Head of caudate nucleus (tissue), 42 donors: ENCODE results near the gene UTF1.

Experiments used
- DNase-seq, 42 donors: peaks; one replicate each; pipeline versions ENCODE4 v3.0.0 to v3.0.0-alpha.2; 2020 to 2021; ENCODE audit warnings: mixed read lengths in 7 of 42
- intact Hi-C: fragments of 100-400 bp; cut with DNase I; formaldehyde crosslinking; loops from one replicate; pipeline ENCODE4 v1.15.0; 2022

The UTF1 gene

DNA sequence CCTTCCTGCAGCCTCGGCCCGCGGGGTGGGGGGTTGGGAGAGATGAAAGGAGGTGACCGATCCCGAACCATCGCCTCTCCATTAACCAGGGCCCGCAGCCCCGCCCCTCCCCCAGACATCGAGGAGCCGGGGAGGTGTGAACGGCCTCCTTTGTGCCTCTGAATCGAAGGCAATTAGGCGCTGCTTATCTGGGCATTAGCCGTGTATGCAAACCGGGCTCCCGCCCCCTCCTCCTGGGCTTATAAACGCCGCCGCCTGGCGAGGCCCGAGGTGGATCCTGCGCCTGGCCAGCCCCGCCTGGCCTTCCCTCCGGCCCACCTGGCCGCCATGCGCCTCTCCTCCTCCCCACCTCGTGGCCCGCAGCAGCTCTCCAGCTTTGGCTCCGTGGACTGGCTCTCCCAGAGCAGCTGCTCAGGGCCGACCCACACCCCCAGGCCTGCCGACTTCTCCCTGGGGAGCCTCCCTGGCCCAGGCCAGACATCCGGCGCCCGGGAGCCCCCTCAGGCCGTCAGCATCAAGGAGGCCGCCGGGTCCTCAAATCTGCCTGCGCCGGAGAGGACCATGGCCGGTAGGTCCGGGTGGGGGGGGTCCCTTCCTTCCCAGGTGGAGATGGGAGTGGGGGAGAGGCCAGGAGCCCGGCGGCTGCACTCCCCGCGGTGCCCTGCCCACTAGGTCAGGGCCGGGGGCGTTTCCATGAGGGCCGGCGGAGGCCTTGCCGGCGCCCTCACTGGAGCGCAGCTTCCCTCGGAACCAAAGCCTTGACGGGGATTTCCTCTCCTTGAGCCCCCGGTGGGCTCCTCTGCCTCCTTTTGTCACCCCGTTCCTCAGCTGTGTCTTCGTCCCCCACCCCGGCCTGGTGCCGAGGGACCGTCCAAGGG, 7.8 kb downstream of the UTF1 start, which contains the start of gene VENTX:
Gene VENTX, plus strand, starts transcription at position 268 of the 878 bp plus-strand sequence. Its CDS starts 60 bp downstream, at position 328.
- DNase-seq = no peak
- intact Hi-C loops = no loop called here

DNA sequence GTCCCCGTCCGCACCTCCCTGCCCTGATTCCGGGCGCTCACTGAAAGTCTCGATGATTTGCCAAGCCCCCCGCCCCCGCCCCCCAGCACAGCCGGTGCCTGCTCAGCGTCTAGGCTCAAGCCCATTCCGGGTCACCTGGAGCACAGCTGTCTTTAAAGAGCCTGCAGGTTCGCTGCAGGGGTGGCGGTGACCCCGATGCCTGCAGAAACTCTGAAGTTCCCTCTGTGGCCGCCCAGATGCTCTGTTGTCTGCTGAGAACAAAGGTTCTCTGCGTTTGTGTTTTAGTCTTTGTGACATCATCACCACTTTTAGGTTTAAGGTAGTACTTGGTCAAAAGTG, 8.4 kb downstream of the UTF1 start:
- DNase-seq = no peak
- intact Hi-C loops = no loop called here

DNA sequence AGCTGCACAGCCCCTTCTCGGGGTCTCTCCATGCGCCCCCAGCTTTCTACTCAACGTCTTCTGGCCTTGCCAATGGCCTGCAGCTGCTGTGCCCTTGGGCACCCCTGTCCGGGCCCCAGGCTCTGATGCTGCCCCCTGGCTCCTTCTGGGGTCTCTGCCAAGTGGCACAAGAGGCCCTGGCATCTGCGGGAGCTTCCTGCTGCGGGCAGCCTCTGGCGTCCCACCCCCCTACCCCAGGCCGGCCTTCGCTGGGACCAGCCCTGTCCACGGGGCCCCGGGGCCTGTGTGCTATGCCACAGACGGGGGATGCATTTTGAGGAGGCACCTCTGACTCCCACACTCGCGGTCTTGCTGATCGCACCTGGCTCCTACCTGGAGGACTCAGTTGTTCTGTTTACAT, 10.0 kb downstream of the UTF1 start:
- intact Hi-C loops = no loop called here
- DNase-seq = no peak

DNA sequence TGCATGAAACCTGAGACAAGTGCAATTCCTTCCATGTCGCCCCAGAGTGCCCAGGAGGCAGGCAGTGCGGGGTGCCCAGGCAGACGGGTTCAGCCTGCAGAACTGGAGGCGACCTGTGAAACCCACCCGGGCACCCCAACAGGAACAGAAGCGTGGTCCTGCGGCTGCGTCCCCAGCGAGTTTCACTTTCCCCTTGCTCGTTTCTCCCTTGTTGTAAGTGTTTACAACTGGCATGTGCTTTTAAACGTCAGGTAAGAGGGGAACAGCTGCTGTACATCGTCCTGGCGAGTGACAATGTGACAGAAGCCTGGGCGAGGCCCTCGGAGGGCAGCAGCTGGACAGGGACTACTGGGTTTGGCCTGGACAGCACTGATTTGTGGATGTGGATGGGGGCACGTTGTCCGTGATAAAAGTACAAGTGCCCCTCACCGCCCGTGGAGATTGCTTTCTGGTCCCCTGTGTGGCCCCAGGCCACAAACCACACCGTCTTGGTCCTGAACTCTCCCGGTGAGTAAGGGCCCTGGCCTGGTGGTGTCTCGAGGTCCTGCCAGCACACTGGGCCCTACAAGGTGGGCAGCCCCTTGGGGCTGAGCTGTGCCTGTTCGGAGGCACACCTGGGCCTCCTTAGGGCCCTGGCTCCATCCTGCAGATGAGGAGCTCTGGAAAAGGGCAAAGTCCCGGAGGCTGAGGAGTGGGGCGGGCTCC, 11.6 kb downstream of the UTF1 start:
- intact Hi-C loops = no loop called here
- no peak for DNase-seq

DNA sequence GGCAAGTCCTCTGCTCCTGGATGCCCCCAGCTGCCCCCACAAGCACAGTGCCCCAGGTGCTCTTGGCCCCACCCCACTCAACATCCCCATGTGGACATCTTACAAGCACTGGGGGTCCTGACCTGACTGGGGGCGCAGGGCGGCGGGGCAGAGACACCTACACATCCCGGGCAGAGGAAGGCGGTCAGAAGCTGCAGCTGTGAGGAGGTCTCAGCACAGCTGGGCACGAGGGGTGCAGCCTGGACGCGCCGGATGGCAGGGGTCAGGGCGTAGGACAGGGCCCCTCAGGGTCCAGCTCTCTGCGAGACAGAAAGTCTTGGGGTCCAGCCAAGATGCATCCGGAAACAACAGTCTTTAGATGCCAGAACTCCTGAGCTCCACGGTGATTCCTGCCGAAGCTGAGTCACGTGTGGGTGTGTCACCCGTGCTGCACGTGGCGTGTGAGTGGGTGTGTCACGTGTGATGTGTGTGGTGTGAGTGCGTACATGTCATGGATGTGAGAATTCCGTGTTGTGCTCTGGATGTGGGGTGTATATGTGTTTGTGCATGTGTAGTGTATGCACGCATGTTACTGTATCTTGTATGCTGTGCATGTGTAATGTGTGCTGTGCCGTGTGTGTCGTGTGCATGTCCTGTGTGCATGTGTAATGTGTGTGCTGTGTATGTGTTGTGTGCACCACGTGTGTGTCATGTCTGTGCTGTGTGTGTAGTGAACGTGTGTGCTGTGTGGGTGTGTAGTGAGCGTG, 12.8 kb downstream of the UTF1 start:
- intact Hi-C loops = no loop called here
- DNase-seq = peak in 13 of 42 donors; percentile 32 to 66 (median 61)

DNA sequence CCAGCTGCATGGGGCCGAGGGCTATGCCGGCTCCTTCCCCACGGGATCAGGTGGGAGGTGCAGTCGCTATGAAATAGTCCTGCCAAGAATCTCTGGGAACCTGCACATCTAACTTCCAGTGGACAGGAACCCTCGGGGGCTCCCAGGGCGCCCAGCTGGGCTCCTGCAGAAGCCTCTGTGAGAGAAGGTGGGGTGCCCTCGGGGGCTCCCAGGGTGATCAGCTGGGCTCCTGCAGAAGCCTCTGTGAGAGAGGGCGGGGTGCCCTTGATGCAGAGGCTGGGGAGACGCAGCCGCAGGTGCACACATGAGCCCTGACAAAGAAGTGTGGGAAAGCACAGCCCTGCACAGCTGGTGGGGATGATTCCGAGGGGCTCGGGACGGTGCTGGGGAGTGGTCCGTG, 13.6 kb downstream of the UTF1 start:
- intact Hi-C loops = no loop called here
- DNase-seq = no peak

DNA sequence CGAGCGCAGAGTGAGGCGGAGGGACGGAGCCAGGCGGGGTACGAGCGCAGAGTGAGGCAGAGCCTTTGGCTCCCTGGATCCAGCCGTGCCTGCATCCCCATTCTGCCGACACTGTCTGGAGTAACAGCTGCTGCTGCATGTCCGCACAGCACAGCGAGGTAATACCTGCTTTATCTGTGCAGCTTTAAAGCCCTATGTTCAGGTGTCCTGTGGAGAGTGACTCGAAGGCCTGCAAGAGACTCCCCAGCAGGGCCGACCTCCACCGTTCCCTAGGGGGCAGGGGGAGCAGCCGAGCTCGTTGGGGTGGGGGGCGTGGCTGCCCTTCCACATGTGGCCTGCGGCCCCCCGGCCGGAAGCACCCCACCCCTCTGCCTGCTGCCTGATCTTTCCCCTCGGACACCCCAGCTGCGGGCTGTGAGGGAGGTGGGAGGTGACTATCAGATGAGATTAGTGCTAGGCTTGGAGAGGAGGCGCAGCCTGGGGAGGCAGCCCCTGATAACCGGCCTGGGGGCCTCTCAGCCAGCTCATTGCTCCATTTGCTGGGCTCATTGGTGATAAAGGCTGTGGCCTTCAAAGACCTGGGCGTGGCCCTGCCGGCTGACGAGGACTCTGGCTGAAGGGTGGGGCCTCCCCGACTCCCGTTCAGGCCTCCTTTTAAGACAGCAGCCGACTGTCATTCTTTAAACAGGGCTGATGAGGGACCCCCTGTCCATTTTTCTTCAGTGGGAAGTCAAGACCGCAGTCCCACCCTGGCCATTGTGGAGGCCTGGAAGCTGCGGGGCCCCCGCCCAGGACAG, 15.6 kb downstream of the UTF1 start:
- intact Hi-C loops = no loop called here

DNA sequence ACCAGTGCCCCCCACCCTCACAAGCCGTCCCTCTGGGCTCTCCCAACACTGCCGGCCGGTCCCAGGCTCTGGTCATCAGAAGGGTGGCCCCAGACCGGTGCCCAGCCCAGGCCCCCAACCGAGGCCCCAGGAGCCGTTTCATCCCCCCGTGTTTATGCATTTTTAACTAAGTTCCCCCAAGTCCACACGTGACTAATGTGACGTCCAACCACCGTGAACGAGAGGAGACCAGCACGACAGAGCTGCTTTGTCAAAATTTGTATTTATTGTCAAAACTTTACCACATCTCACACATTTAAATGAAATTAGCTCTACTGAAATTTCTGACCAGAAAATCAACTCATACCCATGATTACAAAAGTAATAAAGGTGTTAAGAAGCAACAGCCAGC, 16.2 kb downstream of the UTF1 start:
- intact Hi-C loops = no loop called here
- no peak for DNase-seq

More for the DNA sequence above, 15.6 kb downstream of the UTF1 start:
- DNase-seq = no peak

DNA sequence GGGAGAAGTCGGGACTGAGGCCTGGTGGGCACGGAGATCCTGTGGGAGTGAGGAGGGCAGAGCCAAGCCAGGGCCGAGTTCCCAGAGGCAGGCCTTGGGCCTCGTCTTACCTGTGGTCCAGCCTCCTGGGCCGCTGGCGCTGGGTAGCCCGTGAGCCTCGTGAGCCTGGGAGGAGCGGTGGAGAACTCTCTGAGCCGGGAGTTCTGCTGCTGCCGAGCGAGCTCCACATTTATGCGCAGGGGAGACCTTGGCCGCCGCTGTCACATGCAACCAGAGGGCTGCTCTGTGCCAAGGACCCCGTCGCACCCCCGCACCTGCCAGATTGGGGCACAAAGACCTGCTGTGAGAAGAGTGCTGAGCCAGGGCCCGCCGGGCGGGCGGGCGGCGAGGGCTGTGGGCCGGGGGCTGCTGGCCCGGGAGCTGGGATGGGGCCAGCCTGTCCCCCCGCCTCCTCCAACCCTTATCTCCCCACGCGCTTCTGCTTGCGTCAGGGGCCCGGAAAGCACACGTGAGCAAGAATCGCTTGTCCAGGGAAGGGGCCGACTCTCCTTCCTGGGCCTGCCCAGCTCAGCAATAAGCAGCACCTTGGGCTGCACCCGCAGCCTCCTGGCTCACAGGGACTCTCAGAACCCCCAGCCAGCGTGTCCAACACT, 17.8 kb downstream of the UTF1 start:
- intact Hi-C loops = no loop called here
- DNase-seq = no peak

DNA sequence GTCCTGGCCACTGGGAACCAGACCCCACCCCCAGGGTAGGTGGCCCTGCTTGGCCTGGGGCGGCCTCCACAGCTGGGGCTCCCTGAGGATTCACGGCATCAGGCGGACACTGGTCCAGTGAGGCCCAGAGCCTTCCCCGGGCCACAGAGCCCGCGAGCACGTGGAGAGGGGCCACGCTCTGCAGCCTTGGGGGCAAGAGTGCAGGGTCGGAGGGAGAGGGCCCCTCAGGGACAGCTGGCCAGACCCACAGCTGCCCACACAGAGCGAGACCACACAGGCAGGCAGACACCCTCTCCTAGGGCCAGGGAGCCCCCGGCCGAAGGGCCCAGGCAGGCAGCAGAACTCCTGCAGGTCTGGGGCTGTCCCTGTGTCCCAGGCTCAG, 18.3 kb downstream of the UTF1 start:
- DNase-seq = no peak
- intact Hi-C loops = no loop called here

DNA sequence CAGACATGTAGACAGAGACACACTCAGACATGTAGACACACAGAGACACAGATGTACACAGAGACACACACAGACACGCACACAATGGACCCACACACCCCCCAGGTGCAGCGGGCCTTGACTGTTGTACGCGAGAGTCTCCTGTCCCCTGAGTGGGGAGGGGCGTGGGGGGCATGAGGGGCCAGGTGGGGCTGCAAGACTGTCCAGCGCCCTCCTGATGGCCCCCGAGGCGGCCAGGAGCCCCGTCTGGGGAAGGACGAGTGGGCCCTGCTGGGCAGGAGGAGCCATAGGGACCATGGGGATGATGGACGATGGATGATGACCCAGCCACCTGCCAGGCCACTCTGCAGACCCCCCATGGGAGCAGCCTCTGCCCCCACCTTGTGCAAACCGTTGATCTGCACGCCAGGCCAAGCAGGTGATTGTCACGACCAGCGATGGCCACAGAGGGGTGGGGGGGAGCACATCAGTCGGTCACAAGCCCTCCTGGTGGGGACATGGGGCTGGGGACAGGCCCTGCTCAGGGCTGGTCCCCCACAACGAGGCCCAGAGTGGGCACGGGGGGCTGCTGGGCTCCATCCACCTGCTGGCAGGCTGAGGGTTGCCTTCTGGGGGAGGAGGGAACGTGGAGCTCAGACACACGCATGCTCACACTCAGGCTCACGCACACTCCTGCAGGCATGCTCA, 19.2 kb downstream of the UTF1 start:
- intact Hi-C loops = no loop called here

DNA sequence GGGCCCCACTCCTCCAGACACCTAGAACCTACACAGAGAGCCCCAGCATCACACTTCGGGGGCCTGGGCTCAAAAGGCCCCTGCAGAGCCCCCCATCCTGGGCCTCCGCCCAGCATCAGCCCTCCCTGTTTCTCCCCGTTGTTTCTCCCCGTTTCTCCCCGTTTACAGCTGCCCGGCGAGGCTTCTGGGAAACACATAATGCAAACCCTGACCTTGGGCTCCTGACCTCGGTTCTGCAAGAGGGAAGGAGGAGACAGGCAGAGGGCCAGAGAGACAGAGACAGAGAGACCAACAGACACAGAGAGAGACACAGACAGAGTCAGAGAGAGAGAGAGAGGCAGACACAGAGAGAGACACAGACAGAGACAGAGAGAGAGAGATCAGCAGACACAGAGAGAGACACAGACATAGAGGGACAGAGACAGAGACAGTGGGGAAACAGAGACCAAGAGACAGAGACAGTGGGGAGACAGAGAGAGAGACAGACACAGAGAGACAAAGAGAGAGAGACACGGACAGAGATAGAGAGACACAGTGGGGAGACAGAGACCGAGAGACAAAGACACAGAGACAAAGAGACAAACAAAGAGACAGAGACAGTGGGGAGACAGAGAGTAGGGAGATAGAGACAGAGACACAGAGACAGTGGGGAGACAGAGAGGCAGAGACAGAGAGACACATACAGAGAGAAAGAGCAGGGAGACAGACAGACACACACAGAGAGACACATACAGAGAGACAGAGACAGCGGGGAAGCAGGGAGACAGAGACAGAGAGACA, 20.1 kb downstream of the UTF1 start:
- no peak for DNase-seq
- intact Hi-C loops = no loop called here

More for the DNA sequence above, 19.2 kb downstream of the UTF1 start:
- DNase-seq = no peak

DNA sequence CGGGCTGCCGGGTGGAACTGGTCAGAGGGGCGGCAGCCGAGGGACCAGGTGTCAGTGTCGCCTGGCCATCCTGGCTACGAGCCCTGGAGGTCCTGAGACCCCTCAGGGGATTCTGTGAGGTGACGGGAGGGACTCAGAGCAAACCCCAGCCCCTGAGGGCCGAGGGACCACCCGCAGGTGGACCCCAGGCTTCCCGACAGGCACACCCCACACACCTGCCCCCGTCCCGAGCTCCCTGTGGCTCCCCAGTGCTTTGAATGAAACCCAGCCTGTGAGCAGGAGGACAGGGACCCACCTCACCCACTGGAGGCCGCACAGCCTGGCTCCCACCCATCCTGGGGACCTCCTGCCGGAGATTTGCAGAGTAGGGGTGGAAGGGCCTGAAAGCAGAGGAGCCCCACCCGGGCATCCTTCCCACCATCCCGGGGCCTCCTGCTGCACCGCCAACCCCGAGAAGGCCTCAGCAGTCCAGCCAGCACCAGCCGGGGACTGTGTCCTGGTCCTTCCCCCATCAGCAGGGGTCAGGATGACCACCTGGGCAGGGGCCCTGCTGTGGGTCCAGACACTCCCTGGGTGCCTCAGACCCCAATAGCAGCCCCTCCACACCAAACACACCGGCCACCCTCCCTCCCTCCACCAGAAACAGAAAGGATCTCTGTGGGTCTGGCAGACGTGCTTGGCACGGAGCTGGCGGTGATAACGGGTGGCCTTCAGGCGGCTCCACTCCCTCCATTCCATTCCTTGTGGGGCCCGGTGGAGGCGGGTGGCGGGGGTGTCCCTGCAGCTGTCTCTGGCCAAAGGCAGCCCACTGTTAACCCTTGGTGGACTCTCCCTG, 21.6 kb downstream of the UTF1 start:
- intact Hi-C loops = no loop called here
- no peak for DNase-seq

DNA sequence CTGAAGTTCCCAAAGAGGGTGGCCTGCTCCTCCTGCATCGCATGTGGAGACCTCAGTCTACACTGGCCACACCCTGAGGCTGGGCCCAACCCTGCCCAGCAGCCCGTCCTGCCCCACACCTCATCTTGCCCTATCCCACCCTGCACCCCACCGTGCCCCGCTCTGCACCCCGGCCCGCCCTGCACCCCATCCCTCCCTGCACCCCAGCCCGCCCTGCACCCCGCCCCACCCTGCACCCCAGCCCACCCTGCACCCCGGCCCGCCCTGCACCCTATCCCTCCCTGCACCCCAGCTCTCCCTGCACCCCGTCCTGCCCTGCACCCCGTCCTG, 22.2 kb downstream of the UTF1 start:
- DNase-seq = no peak
- intact Hi-C loops = no loop called here

DNA sequence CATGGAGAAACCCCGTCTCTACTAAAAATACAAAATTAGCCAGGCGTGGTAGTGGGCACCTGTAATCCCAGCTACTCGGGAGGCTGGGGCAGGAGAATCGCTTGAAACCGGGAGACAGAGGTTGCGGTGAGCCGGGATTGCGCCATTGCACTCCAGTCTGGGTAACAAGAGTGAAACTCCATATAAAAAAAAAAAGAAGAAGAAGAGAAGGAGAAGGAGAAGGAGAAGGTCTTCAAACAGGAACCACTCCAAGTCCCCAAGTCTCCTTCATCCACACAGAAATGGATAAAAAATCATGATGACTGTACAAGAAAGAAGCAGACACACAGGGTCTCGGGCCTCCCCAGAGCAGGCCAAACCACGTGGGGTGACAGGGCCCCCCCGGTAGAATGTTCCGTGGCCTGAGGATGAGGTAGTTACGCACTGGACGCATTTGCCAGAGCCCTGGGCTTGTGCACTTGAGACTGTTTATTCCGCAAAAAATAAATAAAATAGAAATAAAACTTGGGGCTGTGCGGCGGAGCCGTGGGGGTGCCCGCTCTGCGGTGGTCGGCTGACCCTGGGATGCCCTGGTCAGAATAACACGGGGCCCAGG, 23.4 kb downstream of the UTF1 start:
- no peak for DNase-seq
- intact Hi-C loops = no loop called here

DNA sequence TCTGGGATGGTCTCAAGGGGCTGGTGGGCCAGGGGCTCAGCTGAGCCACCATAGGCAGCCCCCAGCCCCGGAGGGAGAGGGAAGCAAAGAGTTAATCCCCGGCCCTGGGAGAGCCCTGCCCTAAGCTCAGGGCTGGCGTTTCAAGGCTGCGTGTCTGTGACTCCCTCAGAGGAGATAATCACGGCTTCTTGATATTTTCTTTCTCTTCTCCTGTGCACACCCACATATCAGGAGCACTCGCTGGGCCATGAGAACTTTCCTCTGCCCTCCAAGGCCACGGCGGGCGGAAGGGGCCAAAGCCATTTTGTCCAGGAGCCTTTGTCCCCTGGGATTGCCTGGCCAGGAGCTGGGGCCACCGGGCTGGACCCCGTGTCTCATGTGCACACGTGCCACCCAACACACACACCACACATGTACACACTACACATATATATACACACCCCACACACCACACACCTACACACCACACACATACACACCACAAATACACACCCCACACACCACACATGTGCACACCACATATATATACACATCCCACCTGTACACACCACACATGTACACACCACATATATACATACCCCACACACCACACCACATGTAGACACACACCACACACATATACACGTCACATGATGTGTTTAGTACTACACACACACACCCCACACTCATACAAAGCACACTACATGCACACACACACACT, 24.6 kb downstream of the UTF1 start:
- intact Hi-C loops = no loop called here

More for the DNA sequence above, 24.6 kb downstream of the UTF1 start:
- no peak for DNase-seq
